ENCODE data around the gene KCNG2. TPM values are rescaled to one million over a fixed set of nuclear protein-coding genes. Genes with fewer than 3 reads are reported as not detected.

KCNG2 gene
- total and polyA plus RNA-seq, 2 of the 4 experiments (the other 2 are of a cell fraction): not detected

DNA sequence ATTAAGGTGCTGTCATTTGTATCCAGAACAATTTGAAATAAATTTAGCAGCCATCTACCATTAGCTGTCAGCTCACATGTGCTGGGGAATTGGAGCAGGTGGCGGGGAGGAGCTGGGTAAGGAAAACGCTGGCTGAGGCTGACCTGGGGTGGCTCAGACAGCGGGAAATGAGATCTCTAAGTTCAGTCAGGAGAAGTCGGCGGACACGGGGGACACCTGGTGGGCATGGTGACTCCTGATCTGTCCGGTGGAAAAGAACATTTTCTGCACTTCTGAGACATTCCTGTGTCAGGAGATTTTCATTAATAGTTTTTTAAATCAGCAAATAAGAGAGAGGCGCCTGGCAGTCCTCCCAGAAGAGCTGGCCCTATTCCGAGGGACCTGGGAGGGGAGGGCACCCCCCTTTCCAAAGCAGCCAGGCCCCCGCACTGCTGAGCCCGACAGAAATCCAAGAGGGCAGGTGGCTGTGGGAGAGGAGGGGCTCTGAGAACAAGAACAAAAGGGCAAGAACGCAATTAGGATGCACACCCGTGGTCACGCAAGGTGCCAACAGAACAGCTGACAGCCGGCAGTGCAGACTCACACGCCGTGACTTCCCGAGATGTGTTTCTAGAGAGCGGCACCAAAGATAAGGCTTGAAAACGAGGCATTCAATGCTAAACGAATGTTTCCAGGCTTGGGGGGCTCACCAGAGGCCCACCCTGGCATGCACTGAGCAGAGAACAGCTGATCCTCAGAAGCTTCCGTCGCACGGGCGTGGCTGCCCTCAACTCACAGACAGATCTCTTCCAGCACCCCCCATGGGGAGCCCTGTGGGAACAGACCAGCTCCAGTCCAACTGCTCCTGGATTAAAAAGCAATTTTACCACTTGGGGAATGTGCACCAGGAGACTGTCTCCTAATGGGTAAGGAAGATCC lies 127.3 kb downstream of the KCNG2 start:
- H2BK20ac ChIP-seq (ENCODE audit: low read depth, low read length): no peak overlapping the region
- ChIA-PET CTCF (no interaction called here), POLR2A (ENCODE audit: unreplicated experiment) (no interaction called here)
- intact Hi-C loops (cut with micrococcal nuclease): no loop called here
- no peak overlapping the region for H3K4me3 ChIP-seq (ENCODE audit: insufficient read depth, low read depth, low read length)
- H2BK120ac ChIP-seq (ENCODE audit: low read depth, low read length): no peak overlapping the region
- H2BK5ac ChIP-seq (ENCODE audit: low read depth, low read length, poor library complexity, severe bottlenecking): no peak overlapping the region
- no peak overlapping the region for H3K4me2 ChIP-seq (ENCODE audit: low read depth, low read length)
- no peak overlapping the region for H4K5ac ChIP-seq (ENCODE audit: low read depth, low read length)
- in situ Hi-C loops (cut with MboI; ENCODE audit: low sequenced_read_pairs): no loop called here
- no peak overlapping the region for H4K8ac ChIP-seq (ENCODE audit: low read depth in 2 of 2, low read length in 2 of 2)
- H3K4me1 ChIP-seq (ENCODE audit: control insufficient read depth, insufficient read depth, low read length): no peaks in the 10 kb centered on the region
- H2AFZ ChIP-seq (replicated peaks; ENCODE audit: low read length, poor library complexity): no peak overlapping the region
- peak overlapping the region; percentile 15 for H2AK9ac ChIP-seq (replicated peaks; ENCODE audit: low read depth, low read length, poor library complexity)
- H3K18ac ChIP-seq (ENCODE audit: low read depth, low read length): no peak overlapping the region
- no peak overlapping the region for H3K14ac ChIP-seq (replicated peaks; ENCODE audit: low read depth, low read length)
- H3K36me3 ChIP-seq (ENCODE audit: control insufficient read depth, insufficient read depth, low read length): peaks cover 39% of the 10 kb centered on the region
- H3K27me3 ChIP-seq (ENCODE audit: control insufficient read depth, insufficient read depth, low read length): no peaks in the 10 kb centered on the region
- no peak overlapping the region for H3K23ac ChIP-seq (ENCODE audit: low read depth, low read length)
- dilution Hi-C loops (cut with HindIII; ENCODE audit: low sequenced_read_pairs, unreplicated experiment): no loop called here
- BruUV-seq (replicated peaks): no TSS peak
- H3K9me3 ChIP-seq (ENCODE audit: control insufficient read depth, insufficient read depth, low read length): peaks cover 12% of the 10 kb centered on the region
- peaks cover 16 to 43% of the 10 kb centered on the region in 2 experiments; a peak in 3 of 4 replicates for H3K79me1 ChIP-seq (ENCODE audit: low read depth in 1 of 2, low read length in 2 of 2)
- H3K9ac ChIP-seq (ENCODE audit: low read depth, low read length): no peak overlapping the region
- H3K4ac ChIP-seq (ENCODE audit: low read depth, low read length): no peak overlapping the region
- DNase-seq: no peak
- H3K9me1 ChIP-seq (ENCODE audit: insufficient read depth, low read length): no peaks in the 10 kb centered on the region
- no peak for TF ChIP-seq NFE2L2 (IDR thresholded peaks at IDR 0.05; ENCODE audit: low read depth, low read length)
- TF ChIP-seq, protein P1, sequence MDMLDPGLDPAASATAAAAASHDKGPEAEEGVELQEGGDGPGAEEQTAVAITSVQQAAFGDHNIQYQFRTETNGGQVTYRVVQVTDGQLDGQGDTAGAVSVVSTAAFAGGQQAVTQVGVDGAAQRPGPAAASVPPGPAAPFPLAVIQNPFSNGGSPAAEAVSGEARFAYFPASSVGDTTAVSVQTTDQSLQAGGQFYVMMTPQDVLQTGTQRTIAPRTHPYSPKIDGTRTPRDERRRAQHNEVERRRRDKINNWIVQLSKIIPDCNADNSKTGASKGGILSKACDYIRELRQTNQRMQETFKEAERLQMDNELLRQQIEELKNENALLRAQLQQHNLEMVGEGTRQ (IDR thresholded peaks at IDR 0.05; ENCODE audit: low read depth, low read length): no peak
- TF ChIP-seq MAZ (IDR thresholded peaks at IDR 0.05; ENCODE audit: borderline replicate concordance, low read depth, low read length): no peak
- no peak for TF ChIP-seq MXI1 (IDR thresholded peaks at IDR 0.05; ENCODE audit: borderline replicate concordance, low read depth, low read length)
- TF ChIP-seq MAFK (IDR thresholded peaks at IDR 0.05; ENCODE audit: low read depth, low read length): no peak
- no peak for TF ChIP-seq RCOR1 (IDR thresholded peaks at IDR 0.05; ENCODE audit: insufficient replicate concordance, low read length)
- no peak for TF ChIP-seq CEBPB (IDR thresholded peaks at IDR 0.05; ENCODE audit: low read depth, low read length)
- no peak for TF ChIP-seq RFX5 (IDR thresholded peaks at IDR 0.05; ENCODE audit: low read depth, low read length)
- TF ChIP-seq, protein P2, sequence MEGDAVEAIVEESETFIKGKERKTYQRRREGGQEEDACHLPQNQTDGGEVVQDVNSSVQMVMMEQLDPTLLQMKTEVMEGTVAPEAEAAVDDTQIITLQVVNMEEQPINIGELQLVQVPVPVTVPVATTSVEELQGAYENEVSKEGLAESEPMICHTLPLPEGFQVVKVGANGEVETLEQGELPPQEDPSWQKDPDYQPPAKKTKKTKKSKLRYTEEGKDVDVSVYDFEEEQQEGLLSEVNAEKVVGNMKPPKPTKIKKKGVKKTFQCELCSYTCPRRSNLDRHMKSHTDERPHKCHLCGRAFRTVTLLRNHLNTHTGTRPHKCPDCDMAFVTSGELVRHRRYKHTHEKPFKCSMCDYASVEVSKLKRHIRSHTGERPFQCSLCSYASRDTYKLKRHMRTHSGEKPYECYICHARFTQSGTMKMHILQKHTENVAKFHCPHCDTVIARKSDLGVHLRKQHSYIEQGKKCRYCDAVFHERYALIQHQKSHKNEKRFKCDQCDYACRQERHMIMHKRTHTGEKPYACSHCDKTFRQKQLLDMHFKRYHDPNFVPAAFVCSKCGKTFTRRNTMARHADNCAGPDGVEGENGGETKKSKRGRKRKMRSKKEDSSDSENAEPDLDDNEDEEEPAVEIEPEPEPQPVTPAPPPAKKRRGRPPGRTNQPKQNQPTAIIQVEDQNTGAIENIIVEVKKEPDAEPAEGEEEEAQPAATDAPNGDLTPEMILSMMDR (conservative IDR thresholded peaks at IDR 0.05; ENCODE audit: low read depth, low read length): no peak
- TF ChIP-seq, protein P3, sequence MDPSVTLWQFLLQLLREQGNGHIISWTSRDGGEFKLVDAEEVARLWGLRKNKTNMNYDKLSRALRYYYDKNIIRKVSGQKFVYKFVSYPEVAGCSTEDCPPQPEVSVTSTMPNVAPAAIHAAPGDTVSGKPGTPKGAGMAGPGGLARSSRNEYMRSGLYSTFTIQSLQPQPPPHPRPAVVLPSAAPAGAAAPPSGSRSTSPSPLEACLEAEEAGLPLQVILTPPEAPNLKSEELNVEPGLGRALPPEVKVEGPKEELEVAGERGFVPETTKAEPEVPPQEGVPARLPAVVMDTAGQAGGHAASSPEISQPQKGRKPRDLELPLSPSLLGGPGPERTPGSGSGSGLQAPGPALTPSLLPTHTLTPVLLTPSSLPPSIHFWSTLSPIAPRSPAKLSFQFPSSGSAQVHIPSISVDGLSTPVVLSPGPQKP (IDR thresholded peaks at IDR 0.05; ENCODE audit: borderline replicate concordance, low read depth, low read length): no peak
- TF ChIP-seq BHLHE40 (IDR thresholded peaks at IDR 0.05; ENCODE audit: low read depth, low read length): no peak
- no peak for TF ChIP-seq FOS (IDR thresholded peaks at IDR 0.05; ENCODE audit: low read depth, low read length)
- no peak overlapping the region for H2AK5ac ChIP-seq (ENCODE audit: low read depth, low read length)
- H4K91ac ChIP-seq (ENCODE audit: insufficient read depth, low read depth, low read length): no peak overlapping the region
- WGBS, 2 experiments (ENCODE audit: extremely low coverage in 2 of 2, insufficient read length in 1 of 2): 80% methylated on average over 14 of the region's 25 CpGs; no CpG with 5 or more reads in 1 of the 2 experiments
- no peak overlapping the region for H3K56ac ChIP-seq (ENCODE audit: extremely low read depth, insufficient read depth, low read length)
- no peak for ATAC-seq (ENCODE audit: low read depth)
- H3K27ac ChIP-seq (ENCODE audit: insufficient read depth, low read length): no peak overlapping the region
- H4K20me1 ChIP-seq (ENCODE audit: insufficient read depth, low read length): peaks cover 9% of the 10 kb centered on the region
- no peak overlapping the region for H2BK15ac ChIP-seq (ENCODE audit: low read depth, low read length)

Data from IMR-90 (cell line).